Spinal cord (tissue), 10 donors: ENCODE measurements around the gene CXXC5. TPM values are rescaled to one million over a fixed set of nuclear protein-coding genes. Genes with fewer than 3 reads are reported as not detected.
"Not testable (repeated sequence)": the region's sequence is repeated elsewhere in the genome, so short reads cannot be mapped to it uniquely, and the experiment has no call there.

Experiments
- DNase-seq, 6 donors: peaks; one replicate each; pipeline versions ENCODE4 v3.0.0 to v3.0.0-alpha.2; 2013 to 2015; ENCODE audit warnings: low spot score in 6 of 6, low read depth in 4 of 6
- H3K27ac ChIP-seq: one replicate; pipeline ENCODE4 v1.5.1; 2013; ENCODE audit warnings: low read depth, low read length, control low read depth
- H3K27me3 ChIP-seq: one replicate; pipeline ENCODE4 v1.6.1; 2013; ENCODE audit warnings: low read length; ENCODE audit not compliant: control insufficient read depth, insufficient read depth
- H3K36me3 ChIP-seq: one replicate; pipeline ENCODE4 v1.6.1; 2013; ENCODE audit warnings: low read length; ENCODE audit not compliant: control insufficient read depth, insufficient read depth
- H3K4me1 ChIP-seq: one replicate; pipeline ENCODE4 v1.6.1; 2013; ENCODE audit warnings: low read length; ENCODE audit not compliant: control insufficient read depth, insufficient read depth
- H3K4me3 ChIP-seq: one replicate; pipeline ENCODE4 v1.5.1; 2013; ENCODE audit warnings: low read depth, low read length, control low read depth
- H3K9me3 ChIP-seq: one replicate; pipeline ENCODE4 v1.6.1; 2013; ENCODE audit warnings: low read length; ENCODE audit not compliant: control insufficient read depth, insufficient read depth
- WGBS: methylation state at CpG from one replicate; pipeline ENCODE4 v1.1.5; 2013; ENCODE audit warnings: missing lambda C conversion rate; ENCODE audit not compliant: insufficient coverage; 5-methylcytosine and 5-hydroxymethylcytosine counted together
- polyA plus RNA-seq, 2 donors: library from polyadenylated mRNA; unstranded; fragments of 120-200 nt; gene quantifications; one replicate each; pipeline ENCODE4 v1.2.1, GENCODE V29; 2013; ENCODE audit not compliant: insufficient read length in 2 of 2
- total RNA-seq, 2 donors: library from RNA; depleted of rRNA in 1 of 2; stranded (reverse); fragments of 120-200 nt in 1 of 2; fragments of >200 nt in 1 of 2; gene quantifications; one replicate each; pipeline versions ENCODE4 v1.2.3 to v1.2.4, GENCODE V29; 2013 to 2014
- donor health status: healthy.

The CXXC5 gene
- total and polyA plus RNA-seq, 4 donors: 71.5 to 137 (median 108) TPM

DNA sequence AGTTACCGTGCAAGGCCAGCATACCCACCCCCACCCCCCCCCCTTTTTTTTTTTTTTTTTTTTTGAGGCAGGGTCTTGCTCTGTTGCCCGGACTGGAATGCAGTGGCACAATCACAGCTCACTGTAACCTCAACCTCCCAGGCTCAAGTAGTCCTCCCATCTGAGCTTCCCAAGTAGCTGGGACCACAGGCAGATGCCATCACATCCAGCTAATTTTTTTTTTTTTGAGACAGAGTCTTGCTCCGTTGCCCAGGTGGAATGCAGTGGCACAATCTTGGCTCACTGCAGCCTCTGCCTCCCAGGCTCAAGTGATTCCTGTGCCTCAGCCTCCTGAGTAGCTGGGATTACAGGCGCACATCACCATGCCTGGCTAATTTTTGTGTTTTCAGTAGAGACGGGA is 22.8 kb upstream of the CXXC5 start:
- not testable (repeated sequence) for H3K4me3 ChIP-seq, DNase-seq, H3K4me1 ChIP-seq, H3K27me3 ChIP-seq, H3K9me3 ChIP-seq, H3K27ac ChIP-seq
- 100% methylated on average over 4 of the region's 5 CpGs for WGBS
- H3K36me3 ChIP-seq: peaks cover 33% of the 10 kb centered on the region

DNA sequence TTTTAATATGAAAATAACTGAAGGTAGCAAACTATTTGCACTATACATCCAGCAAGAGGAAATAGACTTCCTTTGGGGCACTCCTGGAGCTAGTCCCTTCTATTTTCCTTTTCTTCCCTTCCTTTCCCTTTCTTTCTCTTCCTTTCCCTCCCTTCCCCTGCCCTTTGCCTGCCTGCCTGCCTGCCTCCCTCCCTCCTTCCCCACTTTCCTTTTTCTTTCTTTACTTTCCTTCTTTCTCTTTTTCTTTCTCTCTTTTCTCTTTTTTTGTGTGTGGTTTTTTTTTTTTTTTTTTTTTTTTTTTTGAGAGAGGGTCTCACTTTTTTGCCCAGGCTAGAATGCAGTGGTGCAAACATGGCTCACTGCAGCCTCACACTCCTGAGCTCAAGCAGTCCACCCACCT is 17.3 kb upstream of the CXXC5 start:
- H3K27ac ChIP-seq: no peak overlapping the region
- peaks cover 21% of the 10 kb centered on the region for H3K4me1 ChIP-seq
- peaks cover 15% of the 10 kb centered on the region for H3K36me3 ChIP-seq
- H3K27me3 ChIP-seq: no peaks in the 10 kb centered on the region
- no peaks in the 10 kb centered on the region for H3K9me3 ChIP-seq
- no peak overlapping the region for H3K4me3 ChIP-seq
- DNase-seq: no peak

DNA sequence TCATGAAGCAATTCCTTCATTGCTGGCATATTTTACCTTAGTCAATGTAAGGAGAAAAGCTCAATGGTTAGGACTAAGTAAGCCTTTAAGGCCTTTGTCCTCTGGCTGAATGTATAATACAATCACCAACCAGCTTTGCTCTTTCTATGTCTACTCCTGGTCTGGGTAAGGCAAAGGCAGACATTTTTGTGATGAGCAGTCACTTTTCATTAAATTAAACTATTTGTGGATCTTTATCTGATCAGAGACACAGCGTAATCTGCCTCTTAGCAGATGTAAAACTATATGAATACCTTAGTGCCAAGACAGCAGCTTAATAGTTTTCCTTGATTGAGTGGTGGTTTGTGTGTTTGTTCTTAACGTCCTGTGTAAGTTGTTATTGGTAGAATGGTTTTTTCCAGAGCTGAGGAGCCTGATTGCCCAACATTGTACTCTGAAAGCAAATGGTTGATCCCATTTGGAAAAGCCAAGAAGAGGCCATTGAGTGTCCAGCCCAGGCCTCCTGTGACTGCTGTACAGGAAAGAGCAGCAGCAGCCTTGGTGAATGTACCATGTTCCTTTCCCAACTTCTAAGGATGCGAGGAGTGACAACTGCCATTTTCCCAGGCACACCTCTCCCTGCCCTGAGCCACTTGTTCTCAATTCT is 16.5 kb upstream of the CXXC5 start:
- H3K4me1 ChIP-seq: peaks cover 29% of the 10 kb centered on the region
- H3K9me3 ChIP-seq: no peaks in the 10 kb centered on the region
- no peaks in the 10 kb centered on the region for H3K27me3 ChIP-seq
- H3K36me3 ChIP-seq: peaks cover 11% of the 10 kb centered on the region
- DNase-seq: no peak
- no peak overlapping the region for H3K4me3 ChIP-seq
- WGBS: 78% methylated on average over 2 of the region's 3 CpGs
- H3K27ac ChIP-seq: no peak overlapping the region

DNA sequence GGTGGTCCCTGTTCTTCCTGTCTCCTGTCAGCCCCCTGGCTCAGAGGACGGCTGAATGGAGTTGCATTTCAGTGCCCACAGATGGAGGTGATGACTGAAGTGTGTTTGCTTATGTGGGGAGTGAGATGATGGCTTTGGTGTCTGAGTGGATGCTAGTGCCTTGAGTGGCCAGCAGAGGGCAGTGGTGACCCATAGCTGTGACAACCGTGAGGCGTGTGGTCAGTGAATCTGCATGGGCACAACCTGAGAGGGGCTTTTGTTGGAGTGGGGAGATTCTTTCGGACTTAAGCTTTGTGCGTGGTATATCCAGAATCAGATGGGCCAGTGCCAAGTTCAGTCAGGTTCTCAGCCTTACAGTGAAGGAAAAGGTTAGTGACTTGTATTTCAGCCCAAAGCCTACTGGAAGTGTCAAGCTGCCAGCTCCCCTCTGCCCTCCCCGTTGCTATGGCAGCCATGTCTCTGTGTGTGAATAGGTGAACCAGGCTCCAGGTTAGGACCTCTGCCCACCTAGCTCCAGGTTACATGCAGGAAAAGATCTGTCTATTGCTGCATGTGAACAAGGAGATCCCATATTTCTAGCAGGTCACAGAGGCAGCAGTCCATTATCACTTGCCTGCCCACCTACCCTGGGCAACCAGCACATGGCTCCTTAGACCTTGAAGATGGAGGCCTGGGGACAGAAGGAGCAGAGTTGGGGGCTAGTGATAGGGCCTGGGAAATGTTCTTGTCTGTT is 14.7 kb upstream of the CXXC5 start:
- WGBS: 13% methylated on average over 6 of the region's 6 CpGs
- H3K9me3 ChIP-seq: no peaks in the 10 kb centered on the region
- peaks cover 11% of the 10 kb centered on the region for H3K36me3 ChIP-seq
- H3K4me1 ChIP-seq: peaks cover 44% of the 10 kb centered on the region
- no peak overlapping the region for H3K27ac ChIP-seq
- no peak overlapping the region for H3K4me3 ChIP-seq
- H3K27me3 ChIP-seq: no peaks in the 10 kb centered on the region
- DNase-seq: peak in 2 of 6 donors; percentile 91 to 95

DNA sequence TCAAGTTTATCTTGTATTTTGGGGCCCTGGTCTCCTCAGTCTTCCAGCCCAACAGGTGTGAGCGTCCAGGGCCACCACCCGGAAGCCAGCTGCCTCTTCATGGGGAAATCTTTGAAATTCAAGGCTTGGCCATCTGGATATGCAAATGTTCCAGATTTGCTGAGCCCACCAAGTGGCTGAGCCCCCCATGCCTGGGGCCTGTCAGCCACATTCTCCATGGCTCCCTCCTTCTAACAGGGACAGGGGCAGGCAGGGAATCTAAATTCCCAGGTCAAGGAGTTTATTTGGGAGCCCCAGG is 14.2 kb upstream of the CXXC5 start:
- 69% methylated on average over 2 of the region's 2 CpGs for WGBS
- peaks cover 49% of the 10 kb centered on the region for H3K4me1 ChIP-seq
- no peaks in the 10 kb centered on the region for H3K9me3 ChIP-seq
- peaks cover 11% of the 10 kb centered on the region for H3K36me3 ChIP-seq
- H3K4me3 ChIP-seq: no peak overlapping the region
- peak in 1 of 6 donors; percentile 29 for DNase-seq
- no peak overlapping the region for H3K27ac ChIP-seq
- no peaks in the 10 kb centered on the region for H3K27me3 ChIP-seq

DNA sequence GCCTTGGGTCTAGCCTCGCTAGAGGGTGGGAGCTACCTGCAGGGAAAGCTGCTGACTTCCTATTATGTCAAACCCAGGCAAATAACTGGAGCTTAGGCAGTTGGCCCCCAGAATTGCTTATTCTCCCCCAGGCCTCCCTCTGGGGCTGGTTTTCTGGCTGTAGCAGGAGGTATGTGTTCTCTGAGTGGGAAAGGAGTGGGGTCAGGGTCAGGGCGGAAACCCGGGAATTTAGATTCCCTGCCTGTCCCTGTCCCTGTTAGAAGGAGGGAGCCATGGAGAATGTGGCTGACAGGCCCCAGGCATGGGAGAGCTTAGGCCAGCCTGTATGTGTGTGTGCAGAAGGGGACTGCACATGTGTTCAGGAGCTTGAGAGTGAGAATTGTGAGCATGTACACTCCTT is 13.6 kb upstream of the CXXC5 start:
- no peak overlapping the region for H3K4me3 ChIP-seq
- no peaks in the 10 kb centered on the region for H3K9me3 ChIP-seq
- no peaks in the 10 kb centered on the region for H3K27me3 ChIP-seq
- 68% methylated on average over 3 of the region's 3 CpGs for WGBS
- peaks cover 11% of the 10 kb centered on the region for H3K36me3 ChIP-seq
- peaks cover 54% of the 10 kb centered on the region for H3K4me1 ChIP-seq
- H3K27ac ChIP-seq: no peak overlapping the region
- DNase-seq: no peak

DNA sequence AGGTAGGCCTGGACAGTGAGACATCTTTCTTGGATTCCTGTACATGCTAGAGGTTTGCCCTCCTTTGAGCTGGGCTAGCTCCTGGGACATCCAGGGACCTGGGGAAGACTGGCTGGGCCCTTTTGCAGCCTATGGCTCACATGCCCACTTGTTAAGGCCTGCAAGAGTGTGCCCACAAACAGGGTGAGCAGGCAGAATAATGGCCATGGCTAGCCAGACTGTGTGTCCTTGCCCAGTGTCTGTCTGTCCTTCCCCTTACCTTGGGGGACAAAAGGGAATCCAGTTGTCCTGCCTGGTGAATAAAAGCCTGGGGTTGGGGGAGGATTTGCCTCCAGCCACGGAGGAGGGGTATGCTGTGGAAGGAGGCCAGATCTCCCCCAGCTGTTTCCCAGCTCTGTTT is 13.0 kb upstream of the CXXC5 start:
- Histone ChIP-seq H3K27me3 (no peaks in the 10 kb centered on the region), H3K36me3 (peaks cover 9% of the 10 kb centered on the region), H3K4me3 (no peak overlapping the region), H3K9me3 (no peaks in the 10 kb centered on the region), H3K27ac (peak overlapping the region; percentile 85), H3K4me1 (peaks cover 61% of the 10 kb centered on the region)
- no peak for DNase-seq
- whole genome bisulfite sequencing: no CpG with 5 or more reads among the region's 1 CpG

DNA sequence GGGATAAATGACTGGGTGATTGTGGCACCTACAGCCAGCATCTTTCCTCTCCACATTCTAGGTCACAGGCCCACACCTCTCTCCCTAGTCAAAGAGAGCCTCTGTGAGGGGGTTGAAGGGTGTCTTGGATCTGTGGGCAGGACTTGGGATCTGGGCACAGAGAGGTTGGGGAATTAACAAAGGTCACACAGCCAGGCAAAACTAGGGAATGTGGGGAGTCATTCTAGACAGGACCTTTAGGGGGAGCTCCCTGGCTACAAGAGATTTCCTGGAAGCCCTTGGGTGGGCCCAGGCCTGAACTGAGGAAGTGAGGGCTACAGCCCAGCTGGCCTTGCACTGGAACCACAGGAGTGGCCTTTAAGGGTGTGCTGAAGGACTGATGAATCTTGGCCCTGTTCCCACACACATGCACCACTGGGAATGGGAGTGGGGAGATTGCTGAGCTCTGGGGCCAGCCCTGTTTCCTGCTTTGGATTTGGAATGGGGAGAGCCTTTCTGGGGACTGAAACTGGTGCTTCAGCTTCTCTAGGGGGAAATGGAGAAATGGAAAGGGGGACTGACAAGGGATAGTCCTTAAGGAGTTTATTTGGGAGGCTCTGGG is 12.4 kb upstream of the CXXC5 start:
- peaks cover 5% of the 10 kb centered on the region for H3K36me3 ChIP-seq
- peak overlapping the region; percentile 85 for H3K27ac ChIP-seq
- no peak overlapping the region for H3K4me3 ChIP-seq
- H3K9me3 ChIP-seq: no peaks in the 10 kb centered on the region
- H3K4me1 ChIP-seq: peaks cover 66% of the 10 kb centered on the region
- DNase-seq: peak in 2 of 6 donors; percentile 65 to 84
- no peaks in the 10 kb centered on the region for H3K27me3 ChIP-seq

DNA sequence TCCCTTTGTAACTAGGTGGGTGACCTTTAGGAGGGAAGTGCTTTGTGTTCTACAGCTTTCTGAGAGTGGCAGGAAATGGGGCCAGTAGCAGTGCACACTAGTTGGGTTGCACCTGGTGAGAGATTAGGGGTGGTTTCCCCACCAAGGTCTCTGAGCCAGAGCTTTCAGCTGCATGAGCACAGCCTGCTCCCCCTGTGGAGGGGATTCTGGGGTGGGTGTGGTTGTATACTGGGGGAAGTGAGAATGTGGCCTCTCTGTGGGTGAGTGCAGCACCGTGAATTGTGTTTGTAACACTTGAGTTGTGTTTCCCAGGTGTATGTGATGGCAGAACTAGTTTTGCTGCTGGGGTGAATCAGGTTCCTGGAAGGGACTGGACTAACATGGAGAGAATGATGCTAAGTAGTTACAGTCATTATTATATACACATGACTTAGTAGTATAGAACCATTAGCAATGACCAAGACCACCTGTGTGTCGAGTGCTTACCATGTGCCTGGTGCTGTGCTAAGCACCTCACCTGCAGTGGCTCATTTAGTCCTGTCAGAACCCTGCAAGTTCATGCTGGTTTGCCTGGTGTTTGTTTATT is 11.8 kb upstream of the CXXC5 start:
- 55% methylated on average over 2 of the region's 2 CpGs for WGBS
- Histone ChIP-seq H3K4me3 (no peak overlapping the region), H3K27ac (peak overlapping the region; percentile 85), H3K36me3 (peaks cover 3% of the 10 kb centered on the region), H3K4me1 (peaks cover 69% of the 10 kb centered on the region), H3K27me3 (no peaks in the 10 kb centered on the region), H3K9me3 (no peaks in the 10 kb centered on the region)
- peak in 1 of 6 donors; percentile 30 for DNase-seq
